ENCODE results near the gene PLEKHA4.
"Not testable (repeated sequence)": the region's sequence is repeated elsewhere in the genome, so short reads cannot be mapped to it uniquely, and the experiment has no call there.

Gene PLEKHA4

DNA sequence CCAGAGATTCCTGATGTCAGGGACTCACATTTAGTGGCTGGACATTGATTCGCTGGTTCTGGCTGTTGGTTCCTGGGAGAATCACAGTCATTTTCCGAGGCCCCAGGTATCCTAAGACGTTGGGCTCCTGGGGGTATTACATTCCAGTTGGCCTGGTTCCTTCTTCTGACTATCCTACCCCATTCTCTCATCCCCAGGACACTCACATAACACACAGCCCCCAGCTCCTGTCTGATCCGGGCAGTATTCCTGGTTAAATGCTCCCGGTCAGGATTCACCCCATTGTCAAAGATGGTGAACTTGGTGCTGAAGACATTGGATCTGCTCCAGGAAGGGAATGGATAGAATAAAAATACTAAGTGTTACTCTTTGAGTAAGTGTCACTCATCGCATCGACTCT is 15.3 kb upstream of the PLEKHA4 start:
- no peak for DNase-seq

DNA sequence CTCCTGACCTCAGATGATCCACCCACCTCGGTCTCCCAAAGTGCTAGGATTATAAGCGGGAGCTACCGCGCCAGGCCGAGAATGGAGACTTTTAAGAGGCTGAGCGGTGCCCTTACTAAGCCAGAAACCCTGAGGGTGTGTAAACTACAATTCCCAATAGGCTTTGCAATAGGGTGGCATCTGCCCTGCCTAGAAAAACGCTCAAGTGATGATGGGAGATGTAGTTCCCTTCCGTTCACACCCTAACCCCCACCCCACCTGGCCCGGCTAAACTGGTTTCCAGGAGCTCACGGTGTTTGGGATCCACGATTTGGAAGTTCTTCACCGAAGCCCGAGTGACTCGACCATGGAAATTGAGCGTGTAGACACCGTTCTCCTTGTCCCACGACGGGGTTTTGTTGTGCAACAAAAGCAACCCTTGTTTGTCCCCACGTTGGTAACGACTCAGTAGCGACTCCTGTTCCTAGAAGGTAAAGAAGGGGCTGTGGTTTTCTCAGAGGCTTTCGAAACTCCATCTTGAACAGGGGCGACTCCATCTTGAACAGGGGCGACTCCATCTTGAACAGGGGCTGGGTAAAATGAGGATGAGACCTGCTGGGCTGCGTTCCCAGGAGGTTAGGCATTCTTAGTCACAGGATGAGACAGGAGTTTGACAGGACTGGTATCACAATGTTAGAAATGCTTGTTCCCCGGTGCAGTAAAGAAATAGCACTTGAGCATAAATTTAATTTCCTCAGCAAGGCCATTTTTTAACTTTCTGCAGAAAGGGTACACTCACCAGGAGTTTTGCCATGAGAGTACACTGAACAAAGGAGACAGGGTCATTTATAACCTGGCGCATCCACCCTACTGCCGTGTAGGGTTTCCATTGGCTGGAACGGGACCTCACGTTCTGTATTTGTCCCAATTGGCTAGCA is 13.6 kb upstream of the PLEKHA4 start:
- no peak for DNase-seq

DNA sequence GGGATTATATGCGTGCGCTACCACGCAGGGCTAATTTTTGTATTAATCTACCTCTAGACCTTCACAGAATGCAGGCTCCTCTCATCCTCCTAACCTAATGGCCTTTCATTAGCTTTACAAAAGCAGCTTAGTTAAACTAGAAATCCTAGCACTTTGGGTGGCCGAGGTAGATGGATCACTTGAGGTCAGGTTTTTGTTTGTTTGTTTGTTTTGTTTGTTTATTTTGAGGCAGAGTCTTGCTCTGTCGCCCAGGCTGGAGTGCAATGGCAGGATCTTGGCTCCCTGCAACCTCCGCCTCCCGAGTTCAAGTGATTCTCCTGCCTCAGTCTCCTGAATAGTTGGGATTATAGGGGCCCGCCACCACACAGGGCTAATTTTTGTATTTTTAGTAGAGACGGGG is 11.3 kb upstream of the PLEKHA4 start:
- DNase-seq: not testable (repeated sequence)

DNA sequence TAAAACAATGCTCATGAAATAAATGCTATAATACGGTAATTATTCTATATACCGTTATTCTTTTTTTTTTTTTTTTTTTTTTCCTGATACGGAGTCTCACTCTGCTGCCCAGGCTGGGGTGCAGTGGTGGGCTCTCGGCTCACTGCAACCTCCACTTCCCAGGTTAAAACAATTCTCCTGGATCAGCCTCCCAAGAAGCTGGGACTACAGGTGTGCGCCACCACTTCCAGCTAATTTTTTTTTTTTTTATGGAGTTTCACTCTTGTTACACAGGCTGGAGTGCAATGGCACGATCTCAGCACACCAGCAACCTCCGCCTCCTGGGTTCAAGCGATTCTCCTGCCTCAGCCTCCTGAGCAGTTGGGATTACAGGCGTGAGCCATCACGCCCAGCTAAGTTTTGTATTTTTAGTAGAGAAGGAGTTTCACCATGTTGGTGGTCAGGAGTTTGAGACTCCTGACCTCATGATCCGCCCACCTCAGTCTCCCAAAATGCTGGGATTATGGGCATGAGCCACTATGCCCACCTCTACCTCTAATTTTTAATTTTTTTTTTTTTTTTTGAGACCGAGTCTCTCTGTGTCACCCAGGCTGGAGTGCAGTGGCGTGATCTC is 10.7 kb upstream of the PLEKHA4 start:
- DNase-seq: no peak

DNA sequence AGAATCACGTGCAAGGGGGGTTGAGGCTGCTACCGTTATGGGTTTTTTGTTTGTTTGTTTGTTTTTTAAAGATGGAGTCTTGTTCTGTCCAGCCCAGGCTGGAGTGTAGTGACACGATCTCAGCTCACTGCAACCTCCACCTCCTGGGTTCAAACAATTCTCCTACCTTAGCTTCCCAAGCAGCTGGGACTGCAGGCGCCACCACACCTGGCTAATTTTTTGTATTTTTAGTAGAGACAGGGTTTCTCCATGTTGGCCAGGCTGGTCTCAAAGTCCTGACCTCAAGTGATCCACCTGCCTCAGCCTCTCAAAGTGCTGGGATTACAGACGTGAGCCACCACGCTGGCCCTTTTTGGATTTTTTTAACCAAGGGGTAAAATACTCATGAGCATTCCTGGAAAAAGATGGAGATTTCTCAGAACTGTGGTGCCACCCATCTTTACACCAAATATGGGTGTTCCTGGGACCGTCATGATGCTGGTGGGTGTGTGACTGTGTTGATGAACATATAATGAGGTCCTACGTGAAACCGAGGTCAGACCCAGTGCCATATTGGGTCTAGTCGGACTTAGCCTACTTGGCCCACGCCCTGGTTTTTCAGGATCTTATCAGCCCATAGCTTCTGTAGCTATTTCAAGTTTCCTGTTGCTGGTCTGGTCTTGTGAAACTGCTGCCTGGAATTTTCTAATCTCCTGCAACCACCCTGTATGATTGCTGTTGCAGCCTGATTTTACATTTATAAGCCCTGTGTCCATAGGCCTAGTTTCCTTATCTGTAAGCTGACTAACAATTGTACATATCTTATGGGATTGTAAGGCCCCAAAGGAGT is 10.0 kb upstream of the PLEKHA4 start:
- DNase-seq: no peak

DNA sequence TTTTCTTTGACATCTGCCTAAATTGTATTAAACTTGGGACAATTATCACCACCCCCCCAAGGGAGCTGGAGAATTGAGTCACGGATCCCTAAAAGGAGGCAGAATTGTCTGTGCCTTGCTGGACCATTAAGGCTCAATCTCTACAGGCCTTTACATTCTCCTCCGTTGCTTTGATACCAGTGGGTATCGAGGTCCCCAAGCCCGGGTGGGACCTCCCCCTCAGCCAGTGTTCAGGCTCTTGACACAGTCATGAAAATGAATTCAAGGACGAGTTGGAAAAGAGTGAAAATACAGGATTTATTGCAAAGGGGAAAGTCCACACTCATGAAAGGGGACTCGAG is 9.4 kb upstream of the PLEKHA4 start:
- DNase-seq: no peak

DNA sequence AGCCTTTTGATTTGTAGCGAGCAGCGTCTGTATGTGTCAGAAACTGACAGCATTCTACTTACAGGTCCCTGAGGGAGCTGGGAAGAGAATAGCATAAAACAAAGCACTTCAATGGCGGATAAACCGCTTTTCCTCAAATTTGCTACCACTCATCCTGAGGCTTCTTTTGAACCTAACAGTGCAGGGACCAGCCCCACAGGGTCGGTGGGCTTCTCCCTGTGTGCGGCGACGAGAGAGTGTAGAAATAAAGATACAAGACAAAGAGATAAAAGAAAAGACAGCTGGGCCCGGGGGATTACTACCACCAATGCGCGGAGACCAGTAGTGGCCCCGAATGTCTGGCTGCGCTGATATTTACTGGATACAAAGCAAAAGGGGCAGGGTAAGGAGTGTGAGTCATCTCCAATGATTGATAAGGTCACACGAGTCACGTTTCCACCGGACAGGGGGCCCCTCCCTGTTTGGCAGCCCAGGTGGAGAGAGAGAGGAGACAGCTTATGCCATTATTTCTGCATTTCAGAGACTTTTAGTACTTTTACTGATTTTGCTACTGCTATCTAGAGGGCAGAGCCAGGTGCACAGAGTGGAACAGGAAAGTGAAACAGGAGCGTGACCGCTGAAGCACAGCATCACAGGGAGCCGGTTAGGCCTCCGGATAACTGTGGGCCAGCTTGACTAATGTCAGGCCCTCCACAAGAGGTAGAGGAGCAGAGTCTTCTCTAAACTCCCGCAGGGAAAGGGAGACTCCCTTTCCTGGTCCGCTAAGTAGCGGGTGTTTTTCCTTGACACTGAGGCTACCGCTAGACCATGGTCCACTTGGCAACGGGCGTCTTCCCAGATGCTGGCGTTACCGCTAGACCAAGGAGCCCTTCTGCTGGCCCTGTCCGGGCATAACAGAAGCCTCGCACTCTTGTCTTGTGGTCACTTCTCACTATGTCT is 7.9 kb upstream of the PLEKHA4 start:
- DNase-seq: not testable (repeated sequence)

DNA sequence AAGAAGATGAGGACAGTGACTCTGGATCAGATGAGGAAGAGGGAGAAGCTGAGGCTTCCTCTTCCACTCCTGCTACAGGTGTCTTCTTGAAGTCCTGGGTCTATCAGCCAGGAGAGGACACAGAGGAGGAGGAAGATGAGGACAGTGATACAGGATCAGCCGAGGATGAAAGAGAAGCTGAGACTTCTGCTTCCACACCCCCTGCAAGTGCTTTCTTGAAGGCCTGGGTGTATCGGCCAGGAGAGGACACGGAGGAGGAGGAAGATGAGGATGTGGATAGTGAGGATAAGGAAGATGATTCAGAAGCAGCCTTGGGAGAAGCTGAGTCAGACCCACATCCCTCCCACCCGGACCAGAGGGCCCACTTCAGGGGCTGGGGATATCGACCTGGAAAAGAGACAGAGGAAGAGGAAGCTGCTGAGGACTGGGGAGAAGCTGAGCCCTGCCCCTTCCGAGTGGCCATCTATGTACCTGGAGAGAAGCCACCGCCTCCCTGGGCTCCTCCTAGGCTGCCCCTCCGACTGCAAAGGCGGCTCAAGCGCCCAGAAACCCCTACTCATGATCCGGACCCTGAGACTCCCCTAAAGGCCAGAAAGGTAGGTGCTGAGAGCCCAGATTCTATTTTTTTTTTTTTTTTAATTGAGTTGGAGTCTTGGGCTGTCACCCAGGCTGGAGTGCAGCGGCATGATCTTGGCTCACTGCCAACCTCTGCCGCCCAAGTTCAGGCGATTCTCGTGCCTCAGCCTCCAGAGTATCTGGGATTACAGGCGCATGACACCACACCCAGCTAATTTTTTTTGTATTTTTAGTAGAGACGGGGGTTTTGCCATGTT is 6.1 kb upstream of the PLEKHA4 start:
- no peak for DNase-seq

DNA sequence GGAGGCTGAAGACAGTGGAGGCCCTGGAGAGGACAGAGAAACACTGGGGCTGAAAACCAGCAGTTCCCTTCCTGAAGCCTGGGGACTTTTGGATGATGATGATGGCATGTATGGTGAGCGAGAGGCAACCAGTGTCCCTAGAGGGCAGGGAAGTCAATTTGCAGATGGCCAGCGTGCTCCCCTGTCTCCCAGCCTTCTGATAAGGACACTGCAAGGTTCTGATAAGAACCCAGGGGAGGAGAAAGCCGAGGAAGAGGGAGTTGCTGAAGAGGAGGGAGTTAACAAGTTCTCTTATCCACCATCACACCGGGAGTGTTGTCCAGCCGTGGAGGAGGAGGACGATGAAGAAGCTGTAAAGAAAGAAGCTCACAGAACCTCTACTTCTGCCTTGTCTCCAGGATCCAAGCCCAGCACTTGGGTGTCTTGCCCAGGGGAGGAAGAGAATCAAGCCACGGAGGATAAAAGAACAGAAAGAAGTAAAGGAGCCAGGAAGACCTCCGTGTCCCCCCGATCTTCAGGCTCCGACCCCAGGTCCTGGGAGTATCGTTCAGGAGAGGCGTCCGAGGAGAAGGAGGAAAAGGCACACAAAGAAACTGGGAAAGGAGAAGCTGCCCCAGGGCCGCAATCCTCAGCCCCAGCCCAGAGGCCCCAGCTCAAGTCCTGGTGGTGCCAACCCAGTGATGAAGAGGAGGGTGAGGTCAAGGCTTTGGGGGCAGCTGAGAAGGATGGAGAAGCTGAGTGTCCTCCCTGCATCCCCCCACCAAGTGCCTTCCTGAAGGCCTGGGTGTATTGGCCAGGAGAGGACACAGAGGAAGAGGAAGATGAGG is 5.3 kb upstream of the PLEKHA4 start:
- DNase-seq: no peak

DNA sequence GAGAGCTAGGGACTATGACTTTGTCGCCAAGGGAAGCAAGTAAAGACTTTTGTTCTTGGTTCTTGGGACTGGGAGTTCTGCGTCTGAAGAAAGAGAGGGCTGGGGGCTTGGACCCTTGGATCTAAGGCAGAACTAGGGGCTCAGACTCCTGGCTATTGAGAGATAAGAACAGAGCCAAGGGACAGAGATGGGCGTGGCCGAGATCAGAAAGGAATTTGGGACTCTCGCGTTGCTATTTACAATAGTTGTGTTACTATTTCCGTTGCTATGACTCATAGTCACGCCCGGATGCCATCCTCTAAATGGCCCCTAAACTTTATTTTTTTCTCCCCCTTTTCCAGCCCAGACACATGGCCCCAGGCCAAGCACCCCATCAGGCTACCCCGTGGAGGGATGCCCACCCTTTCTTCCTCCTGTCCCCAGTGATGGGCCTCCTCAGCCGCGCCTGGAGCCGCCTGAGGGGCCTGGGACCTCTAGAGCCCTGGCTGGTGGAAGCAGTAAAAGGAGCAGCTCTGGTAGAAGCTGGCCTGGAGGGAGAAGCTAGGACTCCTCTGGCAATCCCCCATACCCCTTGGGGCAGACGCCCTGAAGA is 4.6 kb upstream of the PLEKHA4 start:
- DNase-seq: peak; percentile 0

DNA sequence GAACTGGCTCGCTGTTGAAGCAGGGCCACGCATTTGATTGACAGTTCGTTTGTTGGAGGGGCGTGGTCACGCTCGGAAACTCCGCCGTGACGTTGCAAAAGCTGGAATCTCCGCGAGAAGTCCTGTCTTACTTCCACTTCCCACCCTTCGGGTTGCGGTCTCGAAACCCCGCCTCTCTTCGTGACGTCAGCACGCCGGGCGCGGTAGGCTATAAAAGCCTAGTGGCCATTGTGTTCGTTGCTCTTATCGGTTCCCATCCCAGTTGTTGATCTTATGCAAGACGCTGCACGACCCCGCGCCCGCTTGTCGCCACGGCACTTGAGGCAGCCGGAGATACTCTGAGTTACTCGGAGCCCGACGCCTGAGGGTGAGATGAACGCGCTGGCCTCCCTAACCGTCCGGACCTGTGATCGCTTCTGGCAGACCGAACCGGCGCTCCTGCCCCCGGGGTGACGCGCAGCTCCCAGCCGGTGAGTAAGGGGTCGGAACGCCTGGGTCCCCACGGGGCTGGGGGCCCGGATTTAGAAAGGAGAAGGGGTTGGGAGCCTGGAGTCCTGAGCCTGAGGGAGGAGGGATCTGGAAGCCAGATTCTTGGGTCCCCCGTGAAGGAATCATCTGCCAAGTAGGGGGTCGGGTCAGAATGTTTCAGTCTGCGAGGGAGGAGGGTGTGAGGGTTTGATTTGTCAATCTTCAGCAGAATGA is 3.9 kb upstream of the PLEKHA4 start, which contains the start of gene PPP1R15A:
TSS of gene PPP1R15A (plus strand) at position 240 of the 702 bp plus-strand sequence. CDS start 813 bp downstream, outside the sequence.
- peak; percentile 96 for DNase-seq

DNA sequence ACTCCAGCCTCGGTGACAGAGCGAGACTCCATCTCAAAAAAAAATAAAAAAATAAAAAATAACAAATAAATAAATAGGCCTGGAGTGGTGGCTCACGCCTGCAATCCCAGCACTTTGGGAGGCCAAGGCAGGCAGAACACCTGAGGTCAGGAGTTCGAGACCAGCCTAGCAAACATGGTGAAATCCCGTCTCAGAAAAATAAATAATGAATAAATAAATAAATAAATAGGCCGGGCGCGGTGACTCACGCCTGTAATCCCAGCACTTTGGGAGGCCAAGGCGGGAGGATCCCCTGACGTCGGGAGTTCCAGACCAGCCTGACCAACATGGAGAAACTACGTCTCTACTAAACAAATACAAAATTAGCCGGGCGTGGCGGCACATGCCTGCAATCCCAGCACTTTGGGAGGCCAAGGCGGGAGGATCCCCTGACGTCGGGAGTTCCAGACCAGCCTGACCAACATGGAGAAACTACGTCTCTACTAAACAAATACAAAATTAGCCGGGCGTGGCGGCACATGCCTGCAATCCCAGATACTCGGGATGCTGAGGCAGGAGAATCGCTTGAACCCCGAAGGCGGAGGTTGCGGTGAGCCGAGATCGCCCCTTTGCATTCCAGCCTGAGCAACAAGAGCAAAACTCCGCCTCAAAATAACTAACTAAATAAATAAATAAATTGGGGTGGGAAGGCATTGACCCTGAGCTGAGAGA is 3.2 kb upstream of the PLEKHA4 start:
- DNase-seq: not testable (repeated sequence)

DNA sequence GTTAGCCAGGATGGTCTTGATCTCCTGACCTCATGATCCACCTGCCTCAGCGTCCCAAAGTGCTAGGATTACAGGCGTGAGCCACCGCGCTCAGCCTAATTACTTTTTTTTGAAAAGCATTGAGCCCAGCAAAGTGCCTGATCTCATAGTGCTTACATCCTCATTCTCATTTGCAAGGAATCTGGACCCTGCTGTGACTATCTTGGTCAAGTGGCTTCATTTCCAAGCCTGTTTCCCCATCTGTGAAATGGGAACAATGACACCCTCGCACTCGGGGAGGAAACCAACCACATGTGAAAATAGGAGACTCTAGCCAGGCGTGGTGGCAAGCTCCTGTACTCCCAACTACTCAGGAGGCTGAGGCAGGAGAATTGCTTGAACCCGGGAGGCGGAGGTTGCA is 1.6 kb upstream of the PLEKHA4 start:
- DNase-seq: no peak

DNA sequence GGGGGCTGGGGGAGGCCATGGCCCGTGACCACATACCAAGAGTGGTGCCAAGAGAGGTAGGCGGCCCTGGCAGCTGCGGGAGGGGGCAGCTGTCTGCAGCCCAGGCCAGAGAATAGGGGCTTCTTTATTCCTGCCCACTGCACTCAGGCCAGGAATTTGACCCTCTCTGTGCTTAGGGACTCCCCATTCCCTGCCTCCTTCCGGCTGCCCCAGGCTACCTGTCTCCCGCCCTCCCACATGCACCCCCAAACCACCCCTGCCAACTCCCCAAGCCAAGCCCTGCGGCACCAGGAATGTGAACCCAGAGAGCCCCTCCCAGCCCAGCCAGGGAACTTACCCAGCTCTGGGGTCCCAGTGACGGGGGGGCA is 687 bp downstream of the PLEKHA4 start:
- no peak for DNase-seq

DNA sequence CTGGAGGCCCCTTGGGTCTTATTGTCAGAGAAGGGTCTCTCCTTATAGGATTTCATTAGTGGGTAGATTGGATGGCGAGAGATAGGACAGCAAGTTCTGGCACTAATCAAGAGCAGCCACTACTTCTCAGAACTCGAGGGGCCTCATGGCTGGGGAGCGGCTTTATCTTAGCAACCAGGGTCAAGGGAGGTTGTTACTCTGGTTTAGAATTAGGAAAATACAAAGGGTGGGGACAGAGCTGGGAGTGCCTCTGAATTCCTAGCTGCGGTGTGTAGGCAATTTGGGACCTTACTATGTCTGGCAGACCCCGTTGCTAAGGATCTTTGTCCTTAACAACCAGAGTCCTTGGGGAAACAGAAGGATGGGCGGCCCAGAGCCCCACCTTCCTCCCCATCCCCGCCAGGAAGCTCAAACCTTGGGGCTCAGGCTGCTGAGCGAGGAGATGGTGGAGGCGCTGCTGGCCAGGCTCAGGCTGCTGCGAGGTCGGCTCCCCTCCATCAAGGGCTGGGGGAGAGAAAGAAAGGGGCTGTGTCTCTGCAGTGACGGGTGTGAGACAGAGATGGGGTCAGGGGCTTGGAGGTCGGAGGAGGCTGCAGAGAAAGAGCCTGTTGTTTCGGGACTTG is 1.2 kb downstream of the PLEKHA4 start:
- no peak for DNase-seq

DNA sequence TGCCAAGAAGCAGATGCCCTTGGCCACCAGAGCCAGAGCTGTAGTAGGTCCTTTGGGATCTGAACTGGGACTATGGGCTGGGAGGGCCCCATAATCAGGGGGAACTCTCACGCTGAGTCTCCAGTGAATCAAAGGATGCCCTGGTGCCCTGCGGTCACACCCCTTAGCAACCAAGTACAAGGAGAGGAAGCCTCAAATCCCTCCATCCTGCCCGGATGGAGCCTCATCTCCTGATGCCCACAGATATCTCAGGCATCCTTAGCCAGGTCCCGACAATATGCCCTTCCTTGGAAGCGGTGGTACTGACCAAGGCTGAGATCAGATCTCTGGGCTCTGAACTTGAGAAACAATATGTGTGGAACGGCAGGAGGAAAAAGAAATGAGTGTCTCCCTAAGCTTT is 1.7 kb downstream of the PLEKHA4 start:
- DNase-seq: no peak

DNA sequence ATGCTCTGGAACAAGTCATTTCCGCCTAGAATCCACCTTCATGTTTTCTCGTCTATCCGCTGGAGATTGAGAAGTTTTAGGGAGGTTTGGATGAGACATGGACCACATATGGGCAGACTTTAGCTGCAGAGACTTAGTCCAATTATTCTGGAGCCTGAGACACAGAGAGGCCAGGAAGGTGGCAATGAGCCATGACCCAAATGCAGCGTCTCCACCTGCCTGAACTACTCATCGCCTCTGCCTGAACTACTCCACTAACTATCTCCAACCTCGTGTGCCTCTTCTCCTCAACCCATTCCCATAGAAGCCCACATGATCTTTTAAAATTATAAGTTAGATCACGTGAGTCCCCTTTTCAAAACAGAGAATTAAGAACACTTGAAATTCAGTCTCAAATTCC is 5.6 kb downstream of the PLEKHA4 start:
- DNase-seq: no peak

DNA sequence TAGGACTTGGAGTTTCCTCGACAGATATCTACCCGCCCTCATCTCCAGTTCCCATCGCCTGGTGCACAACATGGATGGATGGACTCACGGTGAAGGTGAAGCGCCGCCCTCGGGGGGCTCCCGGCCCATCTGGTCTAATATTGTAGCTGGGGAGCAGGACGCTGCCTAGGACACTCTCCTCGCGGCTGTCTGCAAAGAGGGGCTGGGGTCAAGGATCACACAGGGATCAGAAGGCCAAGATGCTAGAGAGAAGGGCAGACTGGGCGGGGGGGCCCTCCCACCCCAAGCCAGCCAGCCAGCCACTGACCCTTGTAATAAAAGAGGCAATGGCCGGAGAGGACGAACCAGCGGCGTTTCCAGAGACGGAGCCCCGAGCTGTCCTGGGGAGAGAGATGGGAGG is 7.1 kb downstream of the PLEKHA4 start:
- DNase-seq: no peak
